GM06990 (cell line): Measurements from ENCODE around the gene ANKRD60.

ENCODE experiments used
- DNase-seq: peaks from one replicate; pipeline ENCODE4 v3.0.0-alpha.2; 2011; ENCODE audit not compliant: insufficient read length; ENCODE audit errors: extremely low read depth
- H3K27me3 ChIP-seq: replicated peaks from 2 replicates; pipeline ENCODE4 v1.6.0; 2011; ENCODE audit warnings: low read length; ENCODE audit not compliant: control insufficient read depth, insufficient read depth
- H3K36me3 ChIP-seq: 2 replicates; pipeline ENCODE4 v1.5.1; 2011; ENCODE audit warnings: low read length; ENCODE audit not compliant: control insufficient read depth, insufficient read depth
- H3K4me3 ChIP-seq: replicated peaks from 2 replicates; pipeline ENCODE4 v1.5.1; 2011; ENCODE audit warnings: low read depth, mild to moderate bottlenecking, control low read depth, low read length
- TF ChIP-seq, protein P1 (sequence below): IDR thresholded peaks from 2 replicates; pipeline ENCODE4 v1.5.1; 2011; ENCODE audit warnings: low read length, control low read depth, mild to moderate bottlenecking, inconsistent platforms; ENCODE audit not compliant: insufficient read depth, poor library complexity, severe bottlenecking

The ANKRD60 gene

DNA sequence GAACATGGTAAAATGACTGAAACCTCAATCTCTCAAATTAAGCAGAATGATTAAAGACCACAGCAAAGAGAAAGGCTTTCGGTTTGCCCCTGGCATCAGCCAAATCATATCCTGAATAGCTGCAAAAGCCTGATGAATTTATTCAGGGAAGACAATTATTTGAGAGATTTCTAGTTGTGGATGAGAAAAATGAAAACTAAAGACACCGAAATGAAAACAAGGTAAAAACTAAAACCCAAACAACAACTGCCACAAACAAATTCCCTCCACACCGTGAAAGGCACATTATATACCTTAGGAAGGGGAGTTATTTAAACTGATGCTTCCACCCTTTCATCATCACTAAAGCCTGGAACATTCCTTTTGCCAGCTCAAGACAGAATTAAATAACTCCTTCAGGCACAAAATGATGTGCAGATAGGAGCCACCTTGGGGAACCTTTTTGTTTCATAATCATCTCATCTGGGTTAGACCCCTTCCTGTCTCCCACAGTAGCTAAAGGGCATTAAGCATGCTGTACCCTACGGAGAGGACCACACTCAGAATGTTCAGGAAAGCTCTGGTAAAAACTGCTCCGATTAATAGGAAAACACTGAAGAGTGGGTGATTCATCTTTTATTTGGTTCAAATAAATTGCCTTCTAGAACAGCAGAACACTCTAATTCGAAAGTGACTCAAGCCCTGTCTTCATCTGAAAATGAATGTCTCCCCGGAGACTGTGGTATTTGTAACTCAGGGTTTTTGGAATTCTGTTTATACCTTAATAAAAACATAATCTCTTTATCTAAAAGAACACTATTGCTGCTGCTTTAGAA, 9.1 kb upstream of the ANKRD60 start:
- TF ChIP-seq, protein P1, sequence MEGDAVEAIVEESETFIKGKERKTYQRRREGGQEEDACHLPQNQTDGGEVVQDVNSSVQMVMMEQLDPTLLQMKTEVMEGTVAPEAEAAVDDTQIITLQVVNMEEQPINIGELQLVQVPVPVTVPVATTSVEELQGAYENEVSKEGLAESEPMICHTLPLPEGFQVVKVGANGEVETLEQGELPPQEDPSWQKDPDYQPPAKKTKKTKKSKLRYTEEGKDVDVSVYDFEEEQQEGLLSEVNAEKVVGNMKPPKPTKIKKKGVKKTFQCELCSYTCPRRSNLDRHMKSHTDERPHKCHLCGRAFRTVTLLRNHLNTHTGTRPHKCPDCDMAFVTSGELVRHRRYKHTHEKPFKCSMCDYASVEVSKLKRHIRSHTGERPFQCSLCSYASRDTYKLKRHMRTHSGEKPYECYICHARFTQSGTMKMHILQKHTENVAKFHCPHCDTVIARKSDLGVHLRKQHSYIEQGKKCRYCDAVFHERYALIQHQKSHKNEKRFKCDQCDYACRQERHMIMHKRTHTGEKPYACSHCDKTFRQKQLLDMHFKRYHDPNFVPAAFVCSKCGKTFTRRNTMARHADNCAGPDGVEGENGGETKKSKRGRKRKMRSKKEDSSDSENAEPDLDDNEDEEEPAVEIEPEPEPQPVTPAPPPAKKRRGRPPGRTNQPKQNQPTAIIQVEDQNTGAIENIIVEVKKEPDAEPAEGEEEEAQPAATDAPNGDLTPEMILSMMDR: no peak
- no peak for DNase-seq
- Histone ChIP-seq H3K36me3 (peaks cover 2% of the 10 kb centered on the region), H3K4me3 (peak overlapping the region; percentile 73), H3K27me3 (no peaks in the 10 kb centered on the region)

DNA sequence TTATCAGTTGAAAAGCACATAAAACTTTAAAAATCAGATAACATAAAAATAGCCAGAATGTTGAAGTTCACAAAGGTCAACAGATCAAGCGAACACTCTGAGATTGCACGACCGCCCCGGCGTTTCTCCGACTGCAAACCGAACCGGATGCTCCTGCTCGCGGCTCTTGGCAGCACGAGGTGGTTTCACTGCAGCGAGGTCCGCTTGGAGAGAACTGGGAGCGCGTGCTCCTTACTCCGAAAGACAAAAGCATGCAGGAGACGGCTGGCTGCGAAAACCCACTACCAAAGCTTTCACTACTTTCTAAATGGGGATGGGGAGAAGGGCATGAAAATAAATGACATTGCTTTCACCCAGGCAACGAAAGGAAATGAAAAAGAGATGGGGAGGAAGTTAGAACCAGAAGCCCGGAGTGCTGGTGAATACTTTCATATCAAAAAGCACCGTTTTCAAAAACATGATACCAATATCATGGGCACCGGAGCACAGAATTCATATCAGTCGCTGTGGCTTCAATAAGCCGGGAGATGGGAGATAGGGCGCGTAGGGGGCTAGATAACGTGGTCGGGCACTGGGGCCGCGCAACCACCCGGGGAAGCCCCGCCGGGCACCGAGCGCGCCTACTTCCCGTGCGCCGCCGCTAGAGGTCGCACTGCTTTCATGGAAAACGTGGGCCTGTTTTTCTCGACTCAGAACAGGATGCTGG, 8.3 kb upstream of the ANKRD60 start:
- Histone ChIP-seq H3K36me3 (peaks cover 2% of the 10 kb centered on the region), H3K4me3 (peak overlapping the region; percentile 73), H3K27me3 (no peaks in the 10 kb centered on the region)
- DNase-seq: peak; percentile 78
- TF ChIP-seq, protein P1: peak; percentile 97

DNA sequence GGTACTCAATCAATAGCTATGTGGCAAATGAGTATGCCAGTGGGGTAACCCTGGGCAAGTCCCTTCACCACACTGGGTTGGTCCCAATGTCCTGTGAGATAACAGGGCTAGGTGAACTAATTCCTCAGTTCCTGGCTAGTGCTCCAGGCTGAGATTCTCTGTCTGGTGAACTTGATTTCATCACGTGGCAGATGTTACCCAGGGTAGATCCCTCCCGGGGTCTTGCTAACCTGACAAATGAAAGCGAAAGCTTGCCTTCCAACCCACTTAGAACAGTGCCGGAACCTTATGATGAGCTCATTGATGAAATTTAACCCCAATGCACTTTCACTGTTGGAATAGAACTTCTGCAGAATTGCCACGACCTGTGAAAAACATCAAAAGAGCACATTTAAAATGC, 6.6 kb upstream of the ANKRD60 start:
- no peaks in the 10 kb centered on the region for H3K27me3 ChIP-seq
- H3K4me3 ChIP-seq: no peak overlapping the region
- DNase-seq: no peak
- peaks cover 2% of the 10 kb centered on the region for H3K36me3 ChIP-seq
- TF ChIP-seq, protein P1: no peak

DNA sequence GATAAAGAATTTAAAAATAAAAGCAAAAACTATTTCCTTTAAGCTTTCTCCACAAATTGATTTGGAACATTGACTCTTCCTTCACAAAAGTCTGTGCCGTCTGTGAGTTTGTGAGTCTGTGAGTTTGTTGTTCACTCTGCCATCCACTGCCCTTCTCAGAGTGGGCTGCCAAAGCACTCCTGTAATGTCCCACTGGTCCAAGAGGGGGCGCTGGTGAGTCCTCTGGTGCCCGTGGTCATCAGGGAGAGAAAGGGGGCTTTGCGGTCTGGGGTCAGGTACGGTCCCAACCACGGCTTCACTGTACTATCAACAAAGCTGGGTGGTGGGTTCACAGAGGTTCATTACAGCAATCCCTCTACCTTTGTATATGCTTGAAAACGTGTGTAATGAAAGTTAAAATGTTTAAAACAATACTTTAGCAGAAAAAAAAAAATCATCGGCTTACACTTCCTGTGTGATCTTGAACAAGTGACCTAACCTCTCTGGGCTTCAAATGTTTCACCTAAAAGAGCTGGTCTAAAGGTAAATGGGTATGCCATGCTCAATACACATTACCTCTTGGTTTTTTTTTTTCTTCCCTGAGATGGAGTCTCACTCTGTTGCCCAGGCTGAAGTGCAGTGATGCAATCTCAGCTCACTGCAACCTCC, 5.6 kb upstream of the ANKRD60 start:
- Histone ChIP-seq H3K4me3 (no peak overlapping the region), H3K36me3 (peaks cover 2% of the 10 kb centered on the region), H3K27me3 (no peaks in the 10 kb centered on the region)
- TF ChIP-seq, protein P1: peak; percentile 74
- DNase-seq: no peak

DNA sequence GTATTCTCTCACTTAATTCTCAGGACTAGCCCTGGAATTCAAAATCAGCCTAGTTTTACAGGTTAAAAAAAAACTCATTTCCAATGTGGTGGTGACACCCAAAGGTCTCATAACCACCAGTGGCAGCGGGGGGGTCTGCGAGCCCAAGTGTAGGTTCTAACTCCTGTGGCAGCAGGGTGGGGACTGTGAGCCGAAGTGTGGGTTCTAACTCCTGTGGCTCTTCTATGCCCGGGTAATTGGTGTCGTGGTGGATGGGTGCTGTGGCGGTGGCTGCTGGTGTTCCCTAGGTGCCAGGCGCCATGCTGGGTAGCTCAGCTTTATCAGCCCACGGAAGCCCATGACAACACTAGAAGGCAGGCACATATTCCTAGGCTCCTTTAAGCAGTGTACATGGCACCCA, 4.9 kb upstream of the ANKRD60 start:
- Histone ChIP-seq H3K4me3 (no peak overlapping the region), H3K36me3 (peaks cover 2% of the 10 kb centered on the region), H3K27me3 (no peaks in the 10 kb centered on the region; the same call in 1 of the 2 replicates)
- TF ChIP-seq, protein P1: no peak
- DNase-seq: no peak
